K562 (cell line): Measurements from ENCODE around the gene TIMP4. TPM values are rescaled to one million over a fixed set of nuclear protein-coding genes. Genes with fewer than 3 reads are reported as not detected.

Experiments used
- ATF3 ChIP-seq, 2 experiments: fragments of 450-650 bp in 1 of 2; sonication (generic) in 1 of 2; formaldehyde crosslinking in 1 of 2; IDR thresholded peaks in 1 of 2; conservative IDR thresholded peaks in 1 of 2; 2 replicates each; pipeline versions ENCODE4 v1.6.1 to v1.8.1; 2016 to 2023; ENCODE audit warnings: mild to moderate bottlenecking in 2 of 2, moderate library complexity in 2 of 2, inconsistent platforms in 1 of 2, missing genetic modification reagents in 1 of 2
- ATF7 ChIP-seq: fragments of 450-650 bp; IDR thresholded peaks from 2 replicates; pipeline ENCODE4 v1.7.1; 2014; ENCODE audit warnings: mild to moderate bottlenecking, moderate library complexity
- CBX1 ChIP-seq: sonication (generic); IDR thresholded peaks from 2 replicates; pipeline ENCODE4 v1.6.1; 2016; ENCODE audit warnings: antibody characterized with exemption, low read depth, mild to moderate bottlenecking
- CEBPG ChIP-seq, 3 experiments: fragments of 200-800 bp in 1 of 3; sonication (Bioruptor generic) in 1 of 3; sonication (generic) in 1 of 3; formaldehyde crosslinking in 1 of 3; IDR thresholded peaks in 2 of 3; conservative IDR thresholded peaks in 1 of 3; 2 replicates each; pipeline versions ENCODE4 v1.6.1 to v1.8.0; 2016 to 2022; ENCODE audit warnings: missing compliant biosample characterization in 2 of 3, missing genetic modification characterization in 2 of 3, mild to moderate bottlenecking in 1 of 3, missing genetic modification reagents in 1 of 3
- CTBP1 ChIP-seq: fragments of 450-650 bp; IDR thresholded peaks from 2 replicates; pipeline ENCODE4 v1.6.1; 2016; ENCODE audit warnings: borderline replicate concordance
- EP300 ChIP-seq: IDR thresholded peaks from 2 replicates; pipeline ENCODE4 v1.6.1; 2012; ENCODE audit warnings: low read length, improper control_type of control experiment
- IRF9 ChIP-seq: fragments of 450-650 bp; IDR thresholded peaks from 2 replicates; pipeline ENCODE4 v1.6.1; 2016; ENCODE audit warnings: missing biosample characterization, missing genetic modification characterization
- LCOR ChIP-seq: sonication (generic); formaldehyde crosslinking; IDR thresholded peaks from 2 replicates; pipeline ENCODE4 v1.8.0; 2022; ENCODE audit warnings: mild to moderate bottlenecking, missing genetic modification reagents
- MXI1 ChIP-seq: IDR thresholded peaks from 2 replicates; pipeline ENCODE4 v1.6.1; 2011; ENCODE audit warnings: low read depth, mild to moderate bottlenecking, improper control_type of control experiment, low read length
- NCOA4 ChIP-seq: fragments of 450-650 bp; IDR thresholded peaks from 2 replicates; pipeline ENCODE4 v1.6.1; 2018; ENCODE audit warnings: mild to moderate bottlenecking; ENCODE audit not compliant: partially characterized antibody
- NFRKB ChIP-seq: fragments of 450-650 bp; IDR thresholded peaks from 2 replicates; pipeline ENCODE4 v1.6.1; 2016; ENCODE audit warnings: low read depth
- NR3C1 ChIP-seq: sonication (generic); formaldehyde crosslinking; IDR thresholded peaks from 2 replicates; pipeline ENCODE4 v1.8.1; 2022; ENCODE audit warnings: missing genetic modification reagents
- NRF1 ChIP-seq, 2 experiments: fragments of 450-650 bp; IDR thresholded peaks in 1 of 2; conservative IDR thresholded peaks in 1 of 2; 2 replicates each; pipeline ENCODE4 v1.6.1; 2014; ENCODE audit warnings: mild to moderate bottlenecking in 2 of 2
- RCOR1 ChIP-seq, 2 experiments: IDR thresholded peaks; 2 replicates each; pipeline ENCODE4 v1.6.1; 2012; ENCODE audit warnings: low read depth in 2 of 2, low read length in 2 of 2, borderline replicate concordance in 1 of 2, improper control_type of control experiment in 1 of 2
- SMAD4 ChIP-seq: fragments of 250-450 bp; sonication (Bioruptor Pico); conservative IDR thresholded peaks from 2 replicates; pipeline ENCODE4 v1.8.0; 2021; ENCODE audit warnings: inconsistent platforms, mild to moderate bottlenecking, moderate library complexity
- SOX6 ChIP-seq: fragments of 450-650 bp; IDR thresholded peaks from 2 replicates; pipeline ENCODE4 v1.6.1; 2014; ENCODE audit warnings: mild to moderate bottlenecking
- XRCC5 ChIP-seq: fragments of 200-400 bp; formaldehyde crosslinking; IDR thresholded peaks from 2 replicates; pipeline ENCODE4 v1.6.1; 2017; ENCODE audit warnings: low read depth, mild to moderate bottlenecking, low read length
- ZBTB5 ChIP-seq: fragments of 450-650 bp; IDR thresholded peaks from 2 replicates; pipeline ENCODE4 v1.6.1; 2017; ENCODE audit warnings: antibody characterized with exemption
- ZNF134 ChIP-seq: fragments of 250-450 bp; sonication (Bioruptor Pico); conservative IDR thresholded peaks from 2 replicates; pipeline ENCODE4 v1.4.0; 2020
- ZNF175 ChIP-seq: fragments of 200-800 bp; sonication (Bioruptor generic); IDR thresholded peaks from 2 replicates; pipeline ENCODE4 v1.6.1; 2016; ENCODE audit warnings: low read depth, mild to moderate bottlenecking, missing genetic modification characterization, missing compliant biosample characterization
- ZNF699 ChIP-seq: fragments of 250-450 bp; sonication (Bioruptor Pico); IDR thresholded peaks from 2 replicates; pipeline ENCODE4 v1.8.0; 2021; ENCODE audit warnings: mild to moderate bottlenecking, moderate library complexity; ENCODE audit not compliant: insufficient replicate concordance
- ZNF766 ChIP-seq: fragments of 200-800 bp; sonication (Bioruptor generic); conservative IDR thresholded peaks from 2 replicates; pipeline ENCODE4 v1.6.1; 2016; ENCODE audit warnings: missing genetic modification characterization, missing compliant biosample characterization
- polyA plus RNA-seq, 8 experiments: library from polyadenylated mRNA; depleted of rRNA in 4 of 8; stranded (reverse) in 5 of 8; unstranded in 3 of 8; fragments of >200 nt; fragmentation: Nextera tagmentation in 2 of 8; fragmentation: Illumina TruSeq in 1 of 8; extraction: Ambion mirVana in 2 of 8; extraction: Trizol in 1 of 8; gene quantifications; 2 replicates each; pipeline versions ENCODE4 v1.2.1 to v1.2.3, GENCODE V29; 2011 to 2014; ENCODE audit warnings: inconsistent platforms in 1 of 8, missing spikeins in 1 of 8
- total RNA-seq, 7 experiments: library from RNA; depleted of rRNA in 6 of 7; stranded (reverse); fragments of >200 nt in 6 of 7; fragmentation: Illumina TruSeq in 2 of 7; extraction: Trizol in 2 of 7; gene quantifications; 2 replicates each; pipeline versions ENCODE4 v1.2.1 to v1.2.3, GENCODE V29; 2011 to 2021; ENCODE audit warnings: low replicate concordance in 1 of 7

Gene TIMP4
- total and polyA plus RNA-seq, 9 of the 15 experiments (the other 6 are each of a cell fraction or from before 2014, with no cell fraction given): 0.03 to 0.07 TPM; not detected in 7

GRCh38 chr3:12194669-12195161, 36.0 kb upstream of the TIMP4 start (continued):
- TF ChIP-seq NCOA4 (no peak), CBX1 (0 out of 2 replicates have a peak, but pooled peaks have one; percentile 19), XRCC5 (0 out of 2 replicates have a peak, but pooled peaks have one; percentile 36), CEBPG (CRISPR knock-in tag; IDR thresholded peaks at IDR 0.05) (peak; percentile 99), CEBPG (tag; conservative IDR thresholded peaks at IDR 0.05 in 1 of 2, IDR thresholded peaks at IDR 0.05 in 1 of 2) (peak; percentile 67 to 98; a peak in 3 of 4 replicates), CTBP1 (peak; percentile 83), RCOR1 (IDR thresholded peaks at IDR 0.05; ENCODE audit: borderline replicate concordance in 1 of 2, low read depth in 2 of 2, low read length in 2 of 2) (peak in 1 of 2 experiments; percentile 48; a peak in 1 of 4 replicates), NFRKB (no peak; the same call in 1 of the 2 replicates), NR3C1 (no peak), IRF9 (peak; percentile 39; the same call in 1 of the 2 replicates), ZNF175 (CRISPR knock-in tag) (peak; percentile 94), MXI1 (no peak), ZNF699 (no peak), ZNF134 (CRISPR knock-in tag) (no peak), LCOR (CRISPR knock-in tag) (peak; percentile 64; the same call in 1 of the 2 replicates), SMAD4 (CRISPR knock-in tag) (peak; percentile 60), ZNF766 (CRISPR knock-in tag) (peak; percentile 61; the same call in 1 of the 2 replicates), SOX6 (peak; percentile 58; the same call in 1 of the 2 replicates), EP300 (peak; percentile 48; the same call in 1 of the 2 replicates), NRF1 (conservative IDR thresholded peaks at IDR 0.05 in 1 of 2, IDR thresholded peaks at IDR 0.05 in 1 of 2) (peak; percentile 31; a peak in 1 of 4 replicates), ATF7 (peak; percentile 74), ZBTB5 (no peak), ATF3 (IDR thresholded peaks at IDR 0.05) (peak; percentile 62; the same call in 1 of the 2 replicates), ATF3 (CRISPR knock-in tag; conservative IDR thresholded peaks at IDR 0.05) (0 out of 2 replicates have a peak, but pooled peaks have one; percentile 28)
